ENCODE data around the gene SHB. TPM values are rescaled to one million over a fixed set of nuclear protein-coding genes. Genes with fewer than 3 reads are reported as not detected.
"Not testable (repeated sequence)": the region's sequence is repeated elsewhere in the genome, so short reads cannot be mapped to it uniquely, and the experiment has no call there.

The SHB gene
- total RNA-seq, 4 donors from 2014 or later: 9.7 to 17.5 (median 14.2) TPM

DNA sequence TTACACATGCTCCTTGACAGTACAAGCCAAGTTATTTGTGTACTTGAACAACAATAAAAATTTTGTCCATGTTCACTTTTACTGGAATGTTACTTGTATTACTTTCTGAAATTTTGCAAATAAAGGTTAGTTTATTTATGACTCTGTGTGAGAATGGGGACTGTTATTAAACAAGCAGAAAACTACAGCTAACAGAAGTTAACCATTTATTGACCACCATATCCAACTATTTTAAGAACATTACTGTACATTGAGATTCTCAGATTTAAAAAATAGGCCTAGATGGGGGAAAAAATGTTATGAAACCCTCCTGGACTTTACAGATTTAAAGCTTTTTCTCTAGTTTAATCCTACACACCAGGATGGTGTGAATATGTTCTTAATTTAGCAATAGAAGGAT is 166.9 kb downstream of the SHB start:
- peaks cover 0 to 24% of the 10 kb centered on the region in 2 donors for H3K36me3 ChIP-seq
- no peak for ATAC-seq
- H3K4me1 ChIP-seq: peaks cover 0 to 29% (median 12%) of the 10 kb centered on the region in 3 donors
- no peak overlapping the region for H3K4me3 ChIP-seq
- no peaks in the 10 kb centered on the region for H3K9me3 ChIP-seq
- TF ChIP-seq, protein P1, sequence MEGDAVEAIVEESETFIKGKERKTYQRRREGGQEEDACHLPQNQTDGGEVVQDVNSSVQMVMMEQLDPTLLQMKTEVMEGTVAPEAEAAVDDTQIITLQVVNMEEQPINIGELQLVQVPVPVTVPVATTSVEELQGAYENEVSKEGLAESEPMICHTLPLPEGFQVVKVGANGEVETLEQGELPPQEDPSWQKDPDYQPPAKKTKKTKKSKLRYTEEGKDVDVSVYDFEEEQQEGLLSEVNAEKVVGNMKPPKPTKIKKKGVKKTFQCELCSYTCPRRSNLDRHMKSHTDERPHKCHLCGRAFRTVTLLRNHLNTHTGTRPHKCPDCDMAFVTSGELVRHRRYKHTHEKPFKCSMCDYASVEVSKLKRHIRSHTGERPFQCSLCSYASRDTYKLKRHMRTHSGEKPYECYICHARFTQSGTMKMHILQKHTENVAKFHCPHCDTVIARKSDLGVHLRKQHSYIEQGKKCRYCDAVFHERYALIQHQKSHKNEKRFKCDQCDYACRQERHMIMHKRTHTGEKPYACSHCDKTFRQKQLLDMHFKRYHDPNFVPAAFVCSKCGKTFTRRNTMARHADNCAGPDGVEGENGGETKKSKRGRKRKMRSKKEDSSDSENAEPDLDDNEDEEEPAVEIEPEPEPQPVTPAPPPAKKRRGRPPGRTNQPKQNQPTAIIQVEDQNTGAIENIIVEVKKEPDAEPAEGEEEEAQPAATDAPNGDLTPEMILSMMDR (IDR thresholded peaks at IDR 0.05): no peak
- TF ChIP-seq EP300 (IDR thresholded peaks at IDR 0.05): no peak
- no peak for TF ChIP-seq POLR2A (IDR thresholded peaks at IDR 0.05)
- TF ChIP-seq POLR2AphosphoS5 (IDR thresholded peaks at IDR 0.05): no peak
- no peaks in the 10 kb centered on the region for H3K27me3 ChIP-seq
- no peak overlapping the region for H3K27ac ChIP-seq

DNA sequence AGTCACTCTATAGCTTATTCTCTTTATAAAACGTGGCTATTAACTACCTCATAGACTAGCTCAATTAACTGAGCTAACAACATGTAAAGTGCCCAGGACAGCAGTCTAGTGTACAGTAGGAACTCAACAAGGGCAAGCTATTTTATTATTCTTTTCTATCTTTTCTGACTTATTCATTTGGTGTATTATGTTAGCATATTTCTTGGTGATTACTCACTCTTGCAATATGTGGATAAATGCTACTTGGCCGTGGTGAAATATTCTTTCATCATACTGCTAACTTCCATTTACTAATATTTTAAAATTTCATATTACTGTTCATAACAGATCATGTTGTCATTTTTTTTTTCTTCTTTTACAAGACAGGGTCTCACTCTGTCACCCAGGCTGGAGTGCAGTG is 170.0 kb downstream of the SHB start:
- TF ChIP-seq POLR2A (IDR thresholded peaks at IDR 0.05) (no peak), POLR2AphosphoS5 (IDR thresholded peaks at IDR 0.05) (no peak)
- TF ChIP-seq, protein P1 (IDR thresholded peaks at IDR 0.05): no peak
- Histone ChIP-seq H3K9me3 (no peaks in the 10 kb centered on the region), H3K4me3 (no peak overlapping the region), H3K27ac (no peak overlapping the region), H3K27me3 (no peaks in the 10 kb centered on the region), H3K36me3 (peaks cover 0 to 55% of the 10 kb centered on the region in 2 donors), H3K4me1 (peaks cover 0 to 18% (median 12%) of the 10 kb centered on the region in 3 donors)
- ATAC-seq: no peak
- whole genome bisulfite sequencing, 2 donors (ENCODE audit: low coverage in 1 of 2): 73 to 83% methylated on average over 2 of the region's 2 CpGs

DNA sequence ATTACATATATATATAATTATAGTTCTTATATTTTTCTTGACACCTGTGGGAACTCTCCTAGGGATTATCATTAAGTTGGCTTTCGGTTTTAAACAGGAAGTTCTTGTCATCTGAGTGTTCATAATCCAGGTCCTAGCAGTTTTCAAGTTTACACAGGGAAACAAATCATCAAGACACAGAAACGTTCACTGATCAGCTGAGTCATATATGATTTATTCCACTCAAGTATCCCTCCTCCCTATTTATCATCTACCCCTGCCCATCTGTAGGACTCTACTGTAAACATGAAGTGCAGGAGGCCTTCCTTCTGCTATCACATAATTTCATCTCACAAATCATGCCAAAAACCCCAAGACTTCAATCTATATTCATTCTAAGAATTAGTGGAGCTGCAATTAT is 171.4 kb downstream of the SHB start:
- peaks cover 0 to 8% (median 7%) of the 10 kb centered on the region in 3 donors for H3K4me1 ChIP-seq
- WGBS, 2 donors (ENCODE audit: low coverage in 1 of 2): 40 to 43% methylated on average over 2 of the region's 2 CpGs
- H3K36me3 ChIP-seq: peaks cover 0 to 68% of the 10 kb centered on the region in 2 donors
- no peak overlapping the region for H3K27ac ChIP-seq
- no peaks in the 10 kb centered on the region for H3K9me3 ChIP-seq
- TF ChIP-seq POLR2AphosphoS5 (IDR thresholded peaks at IDR 0.05): no peak
- TF ChIP-seq EP300 (IDR thresholded peaks at IDR 0.05): no peak
- TF ChIP-seq, protein P1 (IDR thresholded peaks at IDR 0.05): no peak
- TF ChIP-seq POLR2A (IDR thresholded peaks at IDR 0.05): no peak
- H3K27me3 ChIP-seq: no peaks in the 10 kb centered on the region
- ATAC-seq: no peak
- H3K4me3 ChIP-seq: no peak overlapping the region

DNA sequence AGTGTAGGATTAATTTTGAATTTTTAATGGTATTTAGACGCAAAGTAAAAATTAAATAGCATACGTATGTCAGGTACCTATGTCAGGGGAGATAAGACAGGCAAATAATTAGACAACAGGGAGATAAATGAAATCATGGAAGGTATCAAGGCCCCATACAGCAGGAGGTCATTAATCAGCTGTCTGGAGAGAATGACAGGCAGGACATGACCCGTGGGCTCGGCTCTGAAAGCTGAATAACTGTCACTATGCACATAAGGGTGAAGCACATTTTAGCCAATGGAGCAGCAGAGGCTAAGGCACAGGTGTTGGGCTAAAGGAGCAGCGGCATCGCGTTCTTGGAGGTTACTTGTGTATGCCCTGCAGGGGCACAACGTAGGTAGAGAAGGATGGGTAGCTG is 177.0 kb downstream of the SHB start:
- Histone ChIP-seq H3K4me3 (no peak overlapping the region), H3K27ac (no peak overlapping the region), H3K36me3 (peaks cover 0 to 77% of the 10 kb centered on the region in 2 donors), H3K27me3 (no peaks in the 10 kb centered on the region), H3K4me1 (no peaks in the 10 kb centered on the region), H3K9me3 (no peaks in the 10 kb centered on the region)
- 81 to 84% methylated on average over 8 of the region's 8 CpGs for WGBS, 2 donors (ENCODE audit: low coverage in 1 of 2)
- ATAC-seq: no peak
- no peak for TF ChIP-seq EP300 (IDR thresholded peaks at IDR 0.05)
- TF ChIP-seq, protein P1 (IDR thresholded peaks at IDR 0.05): no peak
- TF ChIP-seq POLR2AphosphoS5 (IDR thresholded peaks at IDR 0.05): no peak
- TF ChIP-seq POLR2A (IDR thresholded peaks at IDR 0.05): no peak

DNA sequence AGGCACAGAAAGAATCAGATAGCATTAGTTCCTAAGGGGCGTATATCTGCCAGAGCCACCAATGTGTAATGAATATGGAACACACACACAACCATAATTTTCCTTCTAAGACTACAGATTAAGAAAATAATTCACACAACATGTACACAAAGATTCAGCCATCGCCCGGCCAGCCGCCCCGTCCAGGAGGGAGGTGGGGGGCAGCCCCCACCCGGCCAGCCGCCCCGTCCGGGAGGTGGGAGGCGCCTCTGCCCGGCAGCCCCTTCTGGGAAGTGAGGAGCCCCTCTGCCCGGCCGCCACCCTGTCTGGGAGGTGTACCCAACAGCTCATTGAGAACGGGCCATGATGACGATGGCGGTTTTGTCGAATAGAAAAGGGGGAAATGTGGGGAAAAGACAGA is 178.0 kb downstream of the SHB start:
- not testable (repeated sequence) for H3K4me3 ChIP-seq, H3K4me1 ChIP-seq, ATAC-seq, H3K9me3 ChIP-seq, H3K27ac ChIP-seq, H3K27me3 ChIP-seq
- 83 to 86% methylated on average over 1 of the region's 17 CpGs for WGBS, 2 donors (ENCODE audit: low coverage in 1 of 2)
- H3K36me3 ChIP-seq: peaks cover 0 to 75% of the 10 kb centered on the region in 2 donors

DNA sequence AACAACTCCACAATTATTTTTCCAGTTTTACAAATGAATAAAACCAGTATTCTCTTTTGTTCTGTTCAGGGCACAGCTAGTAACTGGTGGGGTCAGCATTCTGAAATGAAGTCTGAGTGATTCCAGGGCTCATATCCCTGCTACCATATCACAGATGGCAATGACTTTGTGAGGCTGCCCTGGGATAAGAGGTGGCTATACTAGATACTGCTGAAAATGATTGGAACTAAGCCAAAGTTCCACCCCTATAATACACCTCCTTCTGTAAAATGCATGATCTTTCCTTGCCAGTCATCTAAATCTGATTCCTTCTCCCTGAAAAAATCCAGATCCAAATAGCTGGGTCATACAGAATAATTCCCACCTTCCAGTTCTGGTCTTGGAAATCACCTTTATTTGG is 179.5 kb downstream of the SHB start:
- peaks cover 0 to 69% of the 10 kb centered on the region in 2 donors for H3K36me3 ChIP-seq
- H3K27me3 ChIP-seq: no peaks in the 10 kb centered on the region
- ATAC-seq: no peak
- H3K27ac ChIP-seq: no peak overlapping the region
- no peaks in the 10 kb centered on the region for H3K4me1 ChIP-seq
- no peaks in the 10 kb centered on the region for H3K9me3 ChIP-seq
- TF ChIP-seq EP300 (IDR thresholded peaks at IDR 0.05) (no peak), POLR2AphosphoS5 (IDR thresholded peaks at IDR 0.05) (no peak), POLR2A (IDR thresholded peaks at IDR 0.05) (no peak)
- TF ChIP-seq, protein P1 (IDR thresholded peaks at IDR 0.05): no peak
- H3K4me3 ChIP-seq: no peak overlapping the region
